Stimulated activated CD8-positive, alpha-beta memory T cell treated with anti-CD3 and anti-CD28 coated beads, Interleukin-12 subunit alpha, Interleukin-12 subunit beta, amount 100 ng/mL, for 24 hours (primary cell): Measurements from ENCODE around the gene AICDA.
"Not testable (repeated sequence)": the region's sequence is repeated elsewhere in the genome, so short reads cannot be mapped to it uniquely, and the experiment has no call there.

Experiments
- DNase-seq: peaks from one replicate; pipeline ENCODE4 v3.0.0-alpha.2; 2020; ENCODE audit errors: extremely low read depth

AICDA gene

DNA sequence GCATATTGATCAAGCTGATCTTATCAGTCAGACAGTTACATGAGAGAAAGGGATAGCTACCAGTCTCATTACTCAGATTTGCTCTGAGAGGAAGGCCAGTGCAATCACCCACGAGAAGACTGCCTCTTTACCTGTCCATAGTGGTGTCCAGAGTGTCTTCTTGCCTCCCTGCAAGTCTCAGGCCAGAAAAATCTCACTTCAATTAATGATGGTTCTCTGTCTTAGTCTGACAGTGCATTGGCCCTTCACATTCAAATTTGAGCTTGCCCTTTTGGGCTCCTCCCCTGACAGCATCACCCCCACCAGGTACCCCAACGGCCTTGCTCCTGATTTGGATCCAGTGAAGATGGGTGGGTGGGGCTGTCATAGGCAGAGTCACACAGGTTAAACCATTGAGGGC is at the start of gene AICDA:
TSS of gene AICDA (minus strand) at position 231 of the 400 bp plus-strand sequence. CDS start at position 139, 92 bp downstream.
- no peak for DNase-seq

DNA sequence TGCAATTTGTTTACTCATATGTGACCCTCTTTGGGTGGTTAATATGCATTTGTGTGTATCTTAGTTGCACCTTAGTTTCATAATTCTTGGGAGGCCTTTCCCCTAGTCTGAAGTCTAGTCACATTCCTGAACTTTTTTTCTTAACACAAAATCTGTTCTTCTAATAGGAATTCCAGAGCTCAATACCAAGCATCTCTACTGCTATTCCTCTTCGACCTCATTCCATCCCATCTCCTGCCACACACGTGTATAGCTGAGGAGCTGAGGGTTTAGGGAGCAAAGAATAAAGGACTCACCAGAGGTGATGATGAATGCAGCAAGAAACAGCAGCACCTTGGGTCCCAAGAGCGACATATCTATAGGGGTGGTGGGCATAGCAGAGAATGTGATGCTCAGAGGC is 49.1 kb upstream of the AICDA start:
- no peak for DNase-seq

DNA sequence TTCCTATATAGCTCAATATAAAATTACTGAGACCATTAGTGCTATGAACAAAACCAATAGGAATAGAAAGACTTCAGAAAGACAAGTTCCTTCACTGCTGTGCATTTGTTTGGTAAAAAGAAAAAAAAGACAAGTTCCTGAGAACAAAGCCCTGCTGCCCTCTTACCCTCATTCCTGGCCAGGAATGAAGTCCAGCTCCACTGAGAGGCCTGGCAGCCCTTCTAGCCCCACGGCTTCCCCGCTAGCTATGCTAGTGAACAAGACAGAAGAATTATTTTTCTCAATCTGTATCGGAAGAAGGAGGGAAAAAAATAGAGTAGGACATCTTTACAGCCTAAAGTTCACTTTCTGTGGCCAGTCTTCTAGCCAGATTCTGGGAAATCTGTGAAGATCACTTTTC is 48.4 kb upstream of the AICDA start:
- DNase-seq: no peak

DNA sequence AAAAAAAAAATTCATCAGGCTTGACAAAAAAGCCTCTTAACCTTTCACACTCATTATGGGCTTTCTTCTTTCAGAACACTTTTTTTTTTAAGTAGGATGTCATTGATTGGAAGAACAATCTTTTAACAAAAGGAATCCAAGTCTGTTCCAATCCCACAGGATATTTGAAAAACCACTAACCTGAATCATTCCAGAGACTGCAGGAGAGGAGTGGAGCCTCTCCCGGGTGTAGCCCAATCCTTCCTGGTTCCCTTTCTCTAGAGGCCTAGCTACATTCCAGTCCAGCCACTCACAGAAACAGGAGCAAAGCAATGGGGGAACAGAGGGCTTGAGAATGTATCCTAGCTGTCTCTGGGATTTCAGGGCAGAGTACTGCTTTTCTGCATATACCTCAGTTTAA is 45.7 kb upstream of the AICDA start:
- DNase-seq: no peak

DNA sequence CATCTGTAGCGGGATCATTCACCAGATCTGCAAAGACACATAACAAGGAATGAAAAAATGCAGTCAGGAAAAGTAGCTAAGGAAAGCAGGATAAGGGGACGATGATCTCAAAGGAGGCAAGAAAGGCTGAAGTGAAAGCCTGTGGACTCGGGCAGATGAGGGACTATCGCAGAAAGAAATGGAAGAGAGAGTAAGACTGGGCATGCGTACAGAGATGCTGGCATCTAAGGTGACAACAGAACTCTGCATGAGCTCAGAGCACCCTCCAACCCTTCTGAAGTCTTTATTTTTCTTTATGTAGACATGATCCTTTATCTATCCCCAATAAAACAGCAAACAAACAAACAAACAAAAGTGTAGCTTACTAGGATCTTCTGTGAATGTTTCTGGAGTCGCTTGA is 42.8 kb upstream of the AICDA start:
- DNase-seq: no peak

DNA sequence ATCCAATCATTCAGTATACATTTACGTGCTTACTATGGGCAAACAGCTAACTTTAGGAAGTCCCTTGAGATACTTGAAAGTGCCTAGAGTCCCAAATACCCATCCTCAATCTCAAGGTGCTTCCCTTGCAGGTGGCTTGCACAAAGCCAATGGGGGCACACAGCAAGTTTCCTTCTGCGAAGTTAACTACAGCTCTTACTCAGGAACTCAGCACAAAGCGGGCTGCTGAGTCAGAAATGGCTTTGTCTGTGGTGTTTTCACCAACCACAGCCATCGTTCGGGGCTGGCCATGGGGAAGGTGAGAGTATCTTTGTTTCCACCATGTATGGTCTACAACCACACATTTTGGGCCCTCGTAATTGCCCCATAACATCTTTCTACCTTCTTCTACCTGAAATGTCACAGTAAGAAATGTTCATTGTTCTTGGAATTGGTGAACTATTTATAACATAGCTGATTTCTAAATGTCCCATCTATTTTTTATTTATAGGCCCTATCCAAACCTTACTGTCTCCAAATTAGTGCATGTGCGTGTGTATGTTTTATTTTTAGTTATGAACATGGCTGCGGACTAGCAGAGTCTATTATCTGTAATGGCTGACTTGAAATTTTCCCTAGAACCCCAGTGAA is 36.0 kb upstream of the AICDA start:
- DNase-seq: peak; percentile 28

DNA sequence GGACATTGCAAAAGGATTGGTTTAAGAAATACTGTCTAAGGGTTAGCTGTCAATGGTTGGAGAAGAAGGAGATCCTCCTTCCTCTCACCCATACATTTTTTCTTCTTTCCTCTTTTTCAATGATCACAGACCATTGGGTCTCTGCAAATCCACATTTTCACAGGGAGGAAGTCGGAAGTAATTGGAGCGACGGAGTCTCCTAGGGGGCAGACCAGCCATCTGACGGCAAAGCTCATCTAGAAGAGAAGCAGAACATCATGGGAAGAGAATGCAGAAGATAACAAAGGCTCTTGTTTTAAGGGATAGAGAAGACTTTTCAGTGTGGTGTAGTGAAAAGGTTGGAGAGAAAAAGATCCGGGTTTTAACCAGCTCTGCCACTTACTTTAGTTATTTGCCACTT is 35.3 kb upstream of the AICDA start:
- no peak for DNase-seq

DNA sequence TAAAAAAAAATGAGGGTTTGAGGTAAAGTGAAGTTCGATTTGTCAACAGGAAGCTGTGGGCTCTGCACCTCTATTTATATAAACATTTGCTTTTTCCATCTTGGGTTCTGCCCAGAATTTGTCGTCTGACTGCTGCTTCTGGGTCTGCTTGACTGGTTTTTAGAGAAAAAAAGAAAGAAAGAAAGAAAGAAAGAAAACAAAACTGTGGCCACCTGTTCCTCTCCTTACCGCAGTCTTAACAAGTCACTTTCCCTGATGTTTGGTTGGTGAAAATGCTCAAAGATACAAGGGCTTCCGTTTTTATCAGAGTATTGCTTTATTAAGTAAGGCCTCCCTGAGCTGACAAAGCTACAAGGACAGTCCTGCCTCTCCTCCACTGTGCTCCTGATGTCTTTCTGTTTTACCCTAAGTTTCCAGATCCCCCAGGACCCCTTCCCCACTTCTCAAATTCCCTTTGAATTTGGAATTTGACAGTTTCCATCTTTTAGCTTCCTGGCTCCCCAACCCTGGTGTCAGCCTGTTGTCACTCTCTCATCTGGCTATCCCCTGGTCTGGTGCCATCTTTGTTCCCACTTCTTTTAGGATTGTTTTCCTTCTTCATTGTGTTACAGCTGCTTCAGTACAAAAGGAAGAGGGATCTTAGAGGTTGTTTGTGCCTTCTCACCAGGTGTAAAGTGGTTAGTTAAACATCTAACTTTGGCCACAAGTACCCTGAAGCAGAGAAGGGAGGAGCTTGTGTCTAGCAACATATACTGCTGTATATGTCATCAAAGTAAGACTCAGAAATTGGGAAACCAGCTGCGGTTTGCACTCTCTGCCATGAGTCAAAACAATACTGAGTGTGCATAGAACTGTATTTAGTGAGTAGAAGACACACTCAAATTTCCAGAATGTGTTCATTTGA is 31.9 kb upstream of the AICDA start:
- DNase-seq: no peak

DNA sequence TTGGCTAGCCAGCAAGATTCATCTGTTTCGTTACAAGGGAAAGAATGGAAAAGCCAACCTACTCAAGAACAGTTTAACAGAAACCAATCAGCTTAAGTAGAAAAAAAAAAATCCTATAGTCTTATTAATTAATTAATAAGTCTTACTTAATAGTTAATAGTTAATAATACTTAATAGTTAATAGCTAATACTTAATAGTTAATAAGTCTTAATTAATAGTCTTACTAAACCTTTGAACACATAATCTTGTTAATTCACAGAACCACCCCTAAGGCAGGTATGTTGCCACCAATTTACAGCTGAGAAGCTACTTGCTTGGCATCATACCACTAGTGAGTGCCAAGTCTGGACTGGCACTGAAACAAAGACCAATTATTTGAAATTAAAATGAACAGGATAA is 30.1 kb upstream of the AICDA start:
- no peak for DNase-seq

DNA sequence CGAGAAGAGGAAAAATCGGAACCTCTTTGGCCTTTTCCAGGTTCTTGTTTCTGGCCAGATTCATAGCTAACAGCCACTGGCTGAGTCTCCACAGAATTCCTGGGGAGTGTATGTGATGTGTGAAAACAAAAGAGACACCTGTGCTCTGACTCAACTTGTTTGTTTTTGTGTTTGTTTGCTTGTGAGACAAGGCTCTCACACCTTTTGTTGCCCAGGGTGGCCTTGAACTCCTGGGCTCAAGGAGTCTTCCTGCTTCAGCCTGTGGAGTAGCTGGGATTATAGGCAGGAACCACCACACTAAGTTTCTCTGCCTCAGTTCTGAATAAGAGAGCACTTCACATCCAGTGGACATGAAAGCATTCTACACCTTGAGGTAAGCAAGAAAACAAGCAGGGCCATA is 27.3 kb upstream of the AICDA start:
- no peak for DNase-seq

DNA sequence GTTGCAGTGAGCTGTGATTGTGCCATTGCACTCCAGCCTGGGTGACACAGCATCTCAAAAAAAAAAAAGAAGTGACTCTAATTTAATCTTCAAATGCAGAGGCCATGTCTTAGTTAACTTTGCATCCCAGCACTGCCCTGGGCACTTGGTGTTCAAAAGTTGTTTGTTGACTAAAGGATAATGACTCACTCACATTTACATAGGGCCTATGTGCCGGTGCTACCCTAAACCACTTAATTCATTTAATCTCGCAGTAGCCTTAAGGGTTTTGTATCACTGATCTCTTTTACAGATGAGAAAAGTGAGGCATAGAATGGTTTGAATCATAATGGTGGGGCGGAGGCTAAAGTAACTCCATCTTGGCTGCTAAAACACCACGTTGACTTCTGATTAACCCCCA is 26.3 kb upstream of the AICDA start:
- DNase-seq: no peak

DNA sequence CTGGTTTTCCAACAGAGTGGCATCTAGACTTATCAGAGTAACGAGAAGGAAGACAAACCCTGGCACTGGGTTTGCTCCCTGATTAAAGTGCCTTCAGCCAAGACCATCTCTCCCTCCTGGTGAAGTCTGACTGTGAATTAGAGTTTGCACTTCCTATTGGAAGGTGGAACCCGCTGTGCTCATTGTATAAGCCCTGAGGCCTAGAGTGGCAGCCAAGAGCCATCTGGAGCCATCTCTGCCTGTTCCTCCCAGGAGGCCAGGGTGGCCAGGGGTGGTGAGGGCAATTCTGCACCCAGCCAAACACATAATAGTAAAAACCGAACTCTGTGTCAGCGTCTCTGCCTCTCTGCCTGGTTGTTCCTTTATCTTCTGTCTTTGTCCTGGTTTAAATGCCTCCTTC is 25.0 kb upstream of the AICDA start:
- no peak for DNase-seq

DNA sequence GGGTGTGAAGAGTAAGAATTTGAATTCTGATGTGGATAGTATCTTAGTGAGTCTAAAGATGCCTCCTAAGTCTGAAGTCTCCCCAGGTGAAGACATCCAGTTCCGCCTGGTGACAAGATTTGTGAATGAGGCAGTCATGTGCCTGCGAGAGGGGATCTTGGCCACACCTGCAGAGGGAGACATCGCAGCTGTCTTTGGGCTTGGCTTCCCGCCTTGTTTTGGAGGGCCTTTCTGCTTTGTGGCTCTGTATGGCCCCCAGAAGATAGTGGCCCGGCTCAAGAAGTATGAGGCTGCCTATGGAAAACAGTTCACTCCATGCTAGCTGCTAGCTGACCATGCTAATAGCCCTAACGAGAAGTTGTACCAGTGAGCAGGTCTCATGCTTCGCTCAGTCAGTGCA is 24.6 kb upstream of the AICDA start:
- no peak for DNase-seq

DNA sequence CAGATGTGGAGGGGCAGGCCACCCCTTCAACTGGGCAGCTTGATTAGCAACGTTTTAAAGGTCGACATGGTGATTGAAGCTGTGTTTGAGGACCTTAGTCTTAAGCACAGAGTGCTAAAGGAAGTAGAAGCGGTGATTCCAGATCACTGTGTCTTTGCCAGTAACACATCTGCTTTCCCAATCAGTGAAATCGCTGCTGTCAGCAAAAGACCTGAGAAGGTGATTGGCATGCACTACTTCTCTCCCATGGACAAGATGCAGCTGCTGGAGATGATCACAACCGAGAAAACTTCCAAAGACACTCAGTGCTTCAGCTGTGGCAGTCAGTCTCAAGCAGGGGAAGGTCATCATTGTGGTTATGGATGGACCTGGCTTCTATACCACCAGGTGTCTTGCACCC is 23.9 kb upstream of the AICDA start:
- DNase-seq: no peak

DNA sequence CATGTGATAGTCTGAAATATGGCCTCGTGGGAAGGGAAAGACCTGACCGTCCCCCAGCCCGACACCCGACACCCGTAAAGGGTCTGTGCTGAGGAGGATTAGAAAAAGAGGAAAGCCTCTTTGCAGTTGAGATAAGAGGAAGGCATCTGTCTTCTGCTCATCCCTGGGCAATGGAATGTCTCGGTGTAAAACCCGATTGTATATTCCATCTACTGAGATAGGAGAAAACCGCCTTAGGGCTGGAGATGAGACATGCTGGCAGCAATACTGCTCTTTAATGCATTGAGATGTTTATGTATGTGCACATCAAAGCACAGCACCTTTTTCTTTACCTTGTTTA is 23.3 kb upstream of the AICDA start:
- not testable (repeated sequence) for DNase-seq

DNA sequence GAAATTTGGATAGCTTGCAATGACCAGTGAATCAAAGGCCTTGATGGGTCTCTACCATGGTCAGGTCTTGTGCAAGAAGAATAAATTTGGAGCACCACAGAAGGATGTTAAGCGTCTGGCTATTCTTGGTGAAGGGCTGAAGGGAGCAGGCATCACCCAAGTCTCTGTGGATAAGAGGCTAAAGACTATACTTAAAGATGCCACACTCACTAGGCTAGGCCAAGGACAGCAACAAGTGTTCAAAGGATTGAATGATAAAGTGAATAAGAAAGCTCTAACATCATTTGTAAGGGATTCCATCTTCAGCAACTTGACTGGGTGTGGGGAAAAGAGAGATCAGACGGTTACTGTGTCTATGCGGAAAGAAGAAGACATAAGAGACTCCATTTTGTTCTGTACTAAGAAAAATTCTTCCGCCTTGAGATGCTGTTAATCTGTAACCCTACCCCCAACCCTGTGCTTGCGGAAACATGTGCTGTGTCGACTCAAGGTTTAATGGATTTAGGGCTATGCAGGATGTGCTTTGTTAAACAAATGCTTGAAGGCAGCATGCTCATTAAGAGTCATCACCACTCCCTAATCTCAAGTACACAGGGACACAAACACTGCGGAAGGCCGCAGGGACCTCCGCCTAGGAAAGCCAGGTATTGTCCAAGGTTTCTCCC is 22.8 kb upstream of the AICDA start:
- not testable (repeated sequence) for DNase-seq

DNA sequence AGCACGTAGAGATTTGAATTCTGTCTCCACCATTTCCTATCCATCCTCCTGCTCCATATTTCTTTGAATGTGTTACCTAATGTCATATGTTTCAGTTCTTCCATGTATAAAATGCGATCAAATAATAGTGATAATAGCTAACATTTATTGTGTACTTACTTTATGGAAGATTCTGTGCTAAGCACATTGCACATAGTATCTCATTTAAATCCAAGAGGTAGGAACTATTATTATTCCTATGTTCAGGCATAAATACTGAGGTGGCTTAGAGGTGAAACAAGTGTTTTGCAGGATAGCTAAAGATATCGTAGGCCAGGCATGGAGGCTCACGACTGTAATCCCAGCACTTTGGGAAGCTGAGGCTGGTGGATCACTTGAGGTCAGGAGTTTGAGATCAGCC is 17.5 kb upstream of the AICDA start:
- no peak for DNase-seq

DNA sequence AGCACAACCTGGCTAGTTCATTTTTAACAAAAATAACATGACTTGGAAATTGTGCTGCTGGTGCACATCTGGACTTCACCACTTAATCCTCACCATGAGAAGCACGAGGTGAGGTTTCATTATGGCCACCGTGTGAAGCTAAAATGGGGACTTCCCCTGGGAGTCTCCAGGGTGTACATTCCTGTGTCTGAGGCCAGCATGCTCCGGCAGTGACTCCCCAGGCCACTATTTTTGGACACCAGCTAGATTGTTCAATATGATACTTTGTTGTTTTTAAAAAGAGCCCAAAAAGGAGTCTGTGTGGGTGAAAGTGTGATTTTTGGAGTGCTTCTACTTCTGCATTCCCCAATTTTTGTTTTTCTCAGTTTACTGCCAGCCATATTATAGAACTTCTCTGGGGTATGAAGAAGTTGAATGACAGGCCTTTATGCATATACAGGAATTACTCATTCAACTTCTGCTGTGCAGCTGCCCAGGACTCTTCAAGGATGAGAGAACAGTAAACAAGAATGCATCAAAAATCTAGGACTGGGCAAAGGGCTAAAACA is 16.9 kb upstream of the AICDA start:
- DNase-seq: no peak

DNA sequence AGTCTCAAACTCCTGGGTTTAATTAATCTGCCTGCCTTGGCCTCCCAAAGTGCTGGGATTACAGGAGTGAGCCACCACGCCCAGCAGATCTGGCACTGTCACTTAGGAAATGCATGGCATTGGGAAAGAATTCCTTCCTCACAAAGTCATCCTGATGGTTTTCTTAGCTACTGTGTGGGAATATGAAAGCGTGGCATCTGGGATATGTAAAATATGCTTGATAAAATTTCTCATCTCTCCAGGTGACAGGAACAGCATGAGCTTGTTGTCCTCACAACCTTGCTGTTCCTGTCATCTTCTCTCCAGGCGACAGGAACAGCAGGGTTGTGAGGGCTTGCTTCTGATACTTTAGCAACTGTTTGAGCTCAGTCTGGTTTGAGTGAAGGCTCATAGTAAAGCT is 16.1 kb upstream of the AICDA start:
- no peak for DNase-seq

DNA sequence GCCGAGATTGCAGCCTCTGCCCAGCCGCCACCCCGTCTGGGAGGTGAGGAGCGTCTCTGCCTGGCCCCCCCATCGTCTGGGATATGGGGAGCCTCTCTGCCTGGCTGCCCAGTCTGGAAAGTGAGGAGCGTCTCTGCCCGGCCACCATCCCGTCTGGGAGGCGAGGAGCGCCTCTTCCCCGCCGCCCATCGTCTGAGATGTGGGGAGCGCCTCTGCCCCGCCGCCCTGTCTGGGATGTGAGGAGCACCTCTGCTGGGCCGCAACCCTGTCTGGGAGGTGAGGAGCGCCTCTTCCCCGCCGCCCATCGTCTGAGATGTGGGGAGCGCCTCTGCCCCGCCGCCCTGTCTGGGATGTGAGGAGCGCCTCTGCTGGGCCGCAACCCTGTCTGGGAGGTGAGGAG is 12.1 kb upstream of the AICDA start:
- DNase-seq: not testable (repeated sequence)

DNA sequence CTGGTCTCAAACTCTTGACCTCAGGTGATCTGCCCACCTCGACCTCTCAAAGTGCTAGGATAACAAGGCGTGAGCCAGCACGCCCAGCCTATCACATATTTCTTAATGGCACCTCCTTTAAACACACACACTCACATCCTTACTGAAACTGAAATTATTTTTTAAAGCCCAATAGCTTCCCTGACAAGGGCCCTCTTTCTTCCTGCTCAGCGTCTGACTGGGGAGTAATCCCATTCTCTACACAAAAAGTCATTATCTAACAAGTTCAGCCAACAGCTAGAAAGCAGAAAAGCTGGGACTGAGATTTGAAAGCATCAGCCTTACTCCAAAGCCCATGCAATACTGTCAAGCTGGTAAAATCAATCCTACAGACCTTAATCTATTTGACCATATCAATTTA is 10.0 kb upstream of the AICDA start:
- no peak for DNase-seq

DNA sequence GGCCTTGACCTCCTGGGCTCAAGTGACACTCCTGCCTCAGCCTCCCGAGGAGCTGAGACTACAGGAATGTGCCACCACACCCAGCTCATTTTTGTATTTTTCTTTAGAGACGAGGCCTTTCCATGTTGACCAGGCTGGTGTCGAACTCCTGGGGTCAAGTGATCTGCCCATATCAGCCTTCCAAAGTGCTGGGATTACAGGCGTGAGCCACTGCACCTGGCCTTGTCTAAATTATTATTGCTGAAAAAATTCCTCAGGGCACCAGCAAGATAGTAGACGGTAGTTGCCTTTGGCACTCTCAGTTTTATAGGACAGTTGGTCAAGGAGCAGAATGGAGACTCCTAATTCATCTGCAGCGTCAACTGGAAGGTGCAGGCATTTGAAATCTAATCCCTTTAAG is 2.5 kb upstream of the AICDA start:
- DNase-seq: no peak

DNA sequence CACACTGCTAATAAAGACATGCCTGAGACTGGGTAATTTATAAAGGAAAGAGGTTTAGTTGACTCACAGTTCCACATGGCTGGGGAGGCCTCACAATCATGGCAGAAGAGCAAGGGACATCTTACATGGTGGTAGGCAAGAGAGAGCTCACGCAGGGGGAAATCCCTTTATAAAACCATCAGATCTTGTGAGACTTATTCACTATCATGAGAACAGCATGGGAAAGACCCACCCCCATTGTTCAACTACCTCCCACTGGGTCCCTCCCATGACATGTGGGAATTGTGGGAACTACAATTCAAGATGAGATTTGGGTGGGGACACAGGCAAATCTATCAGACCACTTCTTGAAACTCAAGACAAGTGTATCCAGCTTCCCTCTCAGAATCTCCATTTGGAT is 1.2 kb upstream of the AICDA start:
- not testable (repeated sequence) for DNase-seq
